Measurements from ENCODE around the gene LCORL.
"Not testable (repeated sequence)": the region's sequence is repeated elsewhere in the genome, so short reads cannot be mapped to it uniquely, and the experiment has no call there.

LCORL gene

DNA sequence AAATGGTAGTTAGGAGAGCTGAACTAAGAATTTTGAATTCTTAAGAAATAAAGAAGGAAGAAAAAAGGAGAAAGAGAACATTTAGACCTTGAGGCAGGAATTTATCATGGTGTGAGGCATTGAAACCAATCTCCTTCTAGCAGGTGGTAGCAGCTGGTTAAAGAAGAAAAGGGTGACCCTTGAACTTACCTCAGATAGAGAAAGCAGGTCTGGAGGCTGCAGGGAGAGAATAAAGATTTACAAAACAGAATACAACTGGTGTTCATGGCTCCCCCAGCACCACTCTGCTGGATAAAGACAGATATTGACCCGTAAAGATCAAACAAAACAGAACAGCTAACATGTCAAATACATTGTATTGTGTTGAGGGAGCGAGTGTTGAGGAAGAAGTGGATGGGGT, 154.7 kb downstream of the LCORL start:
- WGBS, 2 donors (ENCODE audit: extremely low coverage in 2 of 2, insufficient read length in 2 of 2, insufficient replicate concordance in 1 of 2) = no CpG with 5 or more reads among the region's 2 CpGs
- Histone ChIP-seq H3K27ac (replicated peaks; ENCODE audit: low read length) (no peak overlapping the region), H2BK5ac (ENCODE audit: low read length) (no peak overlapping the region), H4K8ac (ENCODE audit: low read depth, low read length) (no peak overlapping the region), H2BK12ac (ENCODE audit: low read length) (no peak overlapping the region), H3K9ac (ENCODE audit: low read depth, low read length, poor library complexity) (no peak overlapping the region), H3K4me2 (ENCODE audit: insufficient read depth, low read length, poor library complexity, severe bottlenecking) (no peak overlapping the region), H3K4me3 (ENCODE audit: low read length in 2 of 2) (no peak overlapping the region), H3K23ac (ENCODE audit: low read depth, low read length, poor library complexity) (no peak overlapping the region), H3K14ac (ENCODE audit: low read length) (no peak overlapping the region), H3K4ac (ENCODE audit: low read length) (no peak overlapping the region), H3K9me3 (replicated peaks in 1 of 2; ENCODE audit: control insufficient read depth in 2 of 2, insufficient read depth in 1 of 2, low read depth in 1 of 2, low read length in 2 of 2) (peaks cover 0 to 10% of the 10 kb centered on the region in 2 donors), H2AFZ (ENCODE audit: low read length) (no peak overlapping the region), H3K36me3 (replicated peaks in 1 of 2; ENCODE audit: control insufficient read depth in 2 of 2, insufficient read depth in 2 of 2, low read length in 2 of 2) (peaks cover 0 to 28% of the 10 kb centered on the region in 2 donors), H3K18ac (ENCODE audit: low read length) (no peak overlapping the region), H3K27me3 (ENCODE audit: control insufficient read depth in 3 of 3, insufficient read depth in 3 of 3, low read depth in 1 of 3, low read length in 3 of 3) (no peaks in the 10 kb centered on the region), H2AK5ac (ENCODE audit: low read depth, low read length) (no peak overlapping the region), H2BK15ac (ENCODE audit: low read length) (no peak overlapping the region), H3K79me1 (ENCODE audit: low read depth, low read length) (no peaks in the 10 kb centered on the region), H2BK120ac (ENCODE audit: low read depth, low read length) (no peak overlapping the region), H4K91ac (ENCODE audit: low read depth, low read length, poor library complexity) (no peak overlapping the region), H3K4me1 (ENCODE audit: control insufficient read depth in 2 of 2, insufficient read depth in 1 of 2, low read depth in 1 of 2, low read length in 2 of 2) (peaks cover 2 to 3% of the 10 kb centered on the region in 2 donors)
- no peak for DNase-seq (ENCODE audit: low spot score)

DNA sequence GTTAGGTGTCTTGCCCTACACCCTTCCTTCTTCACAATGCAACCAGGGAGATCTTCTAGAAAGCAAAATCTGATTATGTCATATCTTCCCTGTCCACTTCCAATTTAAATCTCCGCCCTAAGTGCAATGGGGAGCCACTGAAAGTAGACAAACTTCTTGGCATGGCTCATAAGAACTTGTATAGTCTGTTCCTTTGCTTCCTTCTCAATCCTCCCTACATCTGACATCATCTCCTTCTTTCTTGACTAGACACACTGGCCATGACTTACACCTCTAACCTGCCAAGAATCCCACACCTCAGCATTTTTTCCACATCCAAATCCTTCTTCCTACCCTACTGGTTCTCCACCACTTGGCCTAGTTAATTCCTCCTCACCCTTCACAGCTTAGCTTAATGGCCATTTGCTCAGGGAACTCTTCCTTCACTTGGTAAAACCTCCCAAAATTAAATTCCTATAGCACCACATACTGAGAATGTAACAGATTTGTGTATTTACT, 155.6 kb downstream of the LCORL start:
- no peak overlapping the region for H3K4ac ChIP-seq (ENCODE audit: low read length)
- no peak overlapping the region for H3K14ac ChIP-seq (ENCODE audit: low read length)
- H3K9me3 ChIP-seq (replicated peaks in 1 of 2; ENCODE audit: control insufficient read depth in 2 of 2, insufficient read depth in 1 of 2, low read depth in 1 of 2, low read length in 2 of 2) = peaks cover 0 to 11% of the 10 kb centered on the region in 2 donors
- H3K4me1 ChIP-seq (ENCODE audit: control insufficient read depth in 2 of 2, insufficient read depth in 1 of 2, low read depth in 1 of 2, low read length in 2 of 2) = peaks cover 2 to 3% of the 10 kb centered on the region in 2 donors
- H2AK5ac ChIP-seq (ENCODE audit: low read depth, low read length) = no peak overlapping the region
- DNase-seq (ENCODE audit: low spot score) = no peak
- no peak overlapping the region for H2BK12ac ChIP-seq (ENCODE audit: low read length)
- no peak overlapping the region for H3K27ac ChIP-seq (replicated peaks; ENCODE audit: low read length)
- no peak overlapping the region for H3K4me3 ChIP-seq (ENCODE audit: low read length in 2 of 2)
- H2BK120ac ChIP-seq (ENCODE audit: low read depth, low read length) = no peak overlapping the region
- no peaks in the 10 kb centered on the region for H3K27me3 ChIP-seq (ENCODE audit: control insufficient read depth in 3 of 3, insufficient read depth in 3 of 3, low read depth in 1 of 3, low read length in 3 of 3)
- H3K23ac ChIP-seq (ENCODE audit: low read depth, low read length, poor library complexity) = no peak overlapping the region
- H3K9ac ChIP-seq (ENCODE audit: low read depth, low read length, poor library complexity) = no peak overlapping the region
- no peak overlapping the region for H2BK5ac ChIP-seq (ENCODE audit: low read length)
- H3K36me3 ChIP-seq (replicated peaks in 1 of 2; ENCODE audit: control insufficient read depth in 2 of 2, insufficient read depth in 2 of 2, low read length in 2 of 2) = peaks cover 0 to 28% of the 10 kb centered on the region in 2 donors
- H4K91ac ChIP-seq (ENCODE audit: low read depth, low read length, poor library complexity) = no peak overlapping the region
- H2AFZ ChIP-seq (ENCODE audit: low read length) = no peak overlapping the region
- no CpG with 5 or more reads among the region's 1 CpG for WGBS, 2 donors (ENCODE audit: extremely low coverage in 2 of 2, insufficient read length in 2 of 2, insufficient replicate concordance in 1 of 2)
- H2BK15ac ChIP-seq (ENCODE audit: low read length) = no peak overlapping the region
- H3K4me2 ChIP-seq (ENCODE audit: insufficient read depth, low read length, poor library complexity, severe bottlenecking) = no peak overlapping the region
- no peak overlapping the region for H3K18ac ChIP-seq (ENCODE audit: low read length)
- no peak overlapping the region for H4K8ac ChIP-seq (ENCODE audit: low read depth, low read length)
- no peaks in the 10 kb centered on the region for H3K79me1 ChIP-seq (ENCODE audit: low read depth, low read length)

GRCh38 chr4:17861906-17862305, 159.6 kb downstream of the LCORL start:
- not testable (repeated sequence) for H3K4me2 ChIP-seq (ENCODE audit: insufficient read depth, low read length, poor library complexity, severe bottlenecking); H3K14ac ChIP-seq (ENCODE audit: low read length); H3K18ac ChIP-seq (ENCODE audit: low read length); H2AFZ ChIP-seq (ENCODE audit: low read length); H3K4me1 ChIP-seq (ENCODE audit: control insufficient read depth in 2 of 2, insufficient read depth in 1 of 2, low read depth in 1 of 2, low read length in 2 of 2); H3K27me3 ChIP-seq (ENCODE audit: control insufficient read depth in 3 of 3, insufficient read depth in 3 of 3, low read depth in 1 of 3, low read length in 3 of 3); H4K91ac ChIP-seq (ENCODE audit: low read depth, low read length, poor library complexity); H2BK120ac ChIP-seq (ENCODE audit: low read depth, low read length); H4K8ac ChIP-seq (ENCODE audit: low read depth, low read length); H3K79me1 ChIP-seq (ENCODE audit: low read depth, low read length); H2AK5ac ChIP-seq (ENCODE audit: low read depth, low read length); H3K23ac ChIP-seq (ENCODE audit: low read depth, low read length, poor library complexity); H3K9ac ChIP-seq (ENCODE audit: low read depth, low read length, poor library complexity); DNase-seq (ENCODE audit: low spot score); H3K4ac ChIP-seq (ENCODE audit: low read length); H2BK5ac ChIP-seq (ENCODE audit: low read length); H2BK15ac ChIP-seq (ENCODE audit: low read length); H3K27ac ChIP-seq (replicated peaks; ENCODE audit: low read length); H2BK12ac ChIP-seq (ENCODE audit: low read length); H3K4me3 ChIP-seq (ENCODE audit: low read length in 2 of 2)
- Histone ChIP-seq H3K9me3 (replicated peaks in 1 of 2; ENCODE audit: control insufficient read depth in 2 of 2, insufficient read depth in 1 of 2, low read depth in 1 of 2, low read length in 2 of 2) (peaks cover 0 to 15% of the 10 kb centered on the region in 2 donors), H3K36me3 (replicated peaks in 1 of 2; ENCODE audit: control insufficient read depth in 2 of 2, insufficient read depth in 2 of 2, low read length in 2 of 2) (peaks cover 0 to 33% of the 10 kb centered on the region in 2 donors)

- Histone ChIP-seq H2BK12ac (ENCODE audit: low read length) (no peak overlapping the region), H3K23ac (ENCODE audit: low read depth, low read length, poor library complexity) (no peak overlapping the region), H3K27me3 (ENCODE audit: control insufficient read depth in 3 of 3, insufficient read depth in 3 of 3, low read depth in 1 of 3, low read length in 3 of 3) (no peaks in the 10 kb centered on the region), H2BK5ac (ENCODE audit: low read length) (no peak overlapping the region), H3K36me3 (replicated peaks in 1 of 2; ENCODE audit: control insufficient read depth in 2 of 2, insufficient read depth in 2 of 2, low read length in 2 of 2) (peaks cover 0 to 28% of the 10 kb centered on the region in 2 donors), H4K8ac (ENCODE audit: low read depth, low read length) (no peak overlapping the region), H3K79me1 (ENCODE audit: low read depth, low read length) (no peaks in the 10 kb centered on the region), H2BK15ac (ENCODE audit: low read length) (no peak overlapping the region), H3K18ac (ENCODE audit: low read length) (no peak overlapping the region), H3K14ac (ENCODE audit: low read length) (no peak overlapping the region), H3K9me3 (replicated peaks in 1 of 2; ENCODE audit: control insufficient read depth in 2 of 2, insufficient read depth in 1 of 2, low read depth in 1 of 2, low read length in 2 of 2) (peaks cover 0 to 15% of the 10 kb centered on the region in 2 donors), H2AFZ (ENCODE audit: low read length) (no peak overlapping the region), H3K4me2 (ENCODE audit: insufficient read depth, low read length, poor library complexity, severe bottlenecking) (no peak overlapping the region), H3K4me3 (ENCODE audit: low read length in 2 of 2) (no peak overlapping the region), H3K9ac (ENCODE audit: low read depth, low read length, poor library complexity) (no peak overlapping the region), H3K4me1 (ENCODE audit: control insufficient read depth in 2 of 2, insufficient read depth in 1 of 2, low read depth in 1 of 2, low read length in 2 of 2) (no peaks in the 10 kb centered on the region), H2AK5ac (ENCODE audit: low read depth, low read length) (no peak overlapping the region), H3K4ac (ENCODE audit: low read length) (no peak overlapping the region), H2BK120ac (ENCODE audit: low read depth, low read length) (no peak overlapping the region), H3K27ac (replicated peaks; ENCODE audit: low read length) (no peak overlapping the region), H4K91ac (ENCODE audit: low read depth, low read length, poor library complexity) (no peak overlapping the region)
- DNase-seq (ENCODE audit: low spot score) = no peak
- no CpG with 5 or more reads among the region's 5 CpGs for WGBS, 2 donors (ENCODE audit: extremely low coverage in 2 of 2, insufficient read length in 2 of 2, insufficient replicate concordance in 1 of 2)
Measured at GRCh38 chr4:17859793-17860406, 161.7 kb downstream of the LCORL start.
